H9 (cell line): Measurements from ENCODE around the gene PARL. TPM values are rescaled to one million over a fixed set of nuclear protein-coding genes. Genes with fewer than 3 reads are reported as not detected.

ENCODE experiments used
- DNase-seq: peaks from one replicate; pipeline ENCODE4 v3.0.0-alpha.2; 2017
- H2AFZ ChIP-seq: one replicate; pipeline ENCODE4 v1.6.1; 2013; ENCODE audit warnings: mild to moderate bottlenecking, low read length, control low read depth, moderate library complexity
- H2AK5ac ChIP-seq: 2 replicates; pipeline ENCODE4 v1.6.1; 2013; ENCODE audit warnings: low read length, control low read depth, mixed read lengths; ENCODE audit not compliant: insufficient read length
- H2BK120ac ChIP-seq: one replicate; pipeline ENCODE4 v1.6.1; 2013; ENCODE audit warnings: low read depth, mild to moderate bottlenecking, low read length, control low read depth, inconsistent platforms; ENCODE audit not compliant: poor library complexity, severe bottlenecking
- H2BK12ac ChIP-seq: 2 replicates; pipeline ENCODE4 v1.6.1; 2013; ENCODE audit warnings: low read length, control low read depth, mixed read lengths, low read depth; ENCODE audit not compliant: insufficient read length
- H2BK15ac ChIP-seq: 2 replicates; pipeline ENCODE4 v1.6.1; 2013; ENCODE audit warnings: low read depth, low read length, control low read depth
- H2BK20ac ChIP-seq: one replicate; pipeline ENCODE4 v1.6.1; 2013; ENCODE audit warnings: low read depth, mild to moderate bottlenecking, low read length, control low read depth, inconsistent platforms; ENCODE audit not compliant: poor library complexity, severe bottlenecking
- H2BK5ac ChIP-seq: 2 replicates; pipeline ENCODE4 v1.6.1; 2013; ENCODE audit warnings: low read length, control low read depth, mixed read lengths; ENCODE audit not compliant: insufficient read length
- H3K14ac ChIP-seq: 2 replicates; pipeline ENCODE4 v1.6.1; 2013; ENCODE audit warnings: low read length, control low read depth; ENCODE audit not compliant: insufficient read depth
- H3K18ac ChIP-seq: 2 replicates; pipeline ENCODE4 v1.6.1; 2013; ENCODE audit warnings: low read depth, mild to moderate bottlenecking, mixed read lengths, low read length, control low read depth; ENCODE audit not compliant: insufficient read length
- H3K23ac ChIP-seq: 2 replicates; pipeline ENCODE4 v1.6.1; 2013; ENCODE audit warnings: low read length, control low read depth, mixed read lengths, low read depth; ENCODE audit not compliant: insufficient read length
- H3K23me2 ChIP-seq: 2 replicates; pipeline ENCODE4 v1.6.1; 2013; ENCODE audit warnings: low read depth, mild to moderate bottlenecking, mixed read lengths, low read length, control low read depth; ENCODE audit not compliant: insufficient read length, poor library complexity, severe bottlenecking
- H3K27ac ChIP-seq: 2 replicates; pipeline ENCODE4 v1.5.1; 2013; ENCODE audit warnings: low read length, control low read depth, mixed read lengths, low read depth; ENCODE audit not compliant: insufficient read length
- H3K27me3 ChIP-seq: 2 replicates; pipeline ENCODE4 v1.6.1; 2013; ENCODE audit warnings: low read length, control low read depth, inconsistent platforms; ENCODE audit not compliant: insufficient read depth
- H3K4ac ChIP-seq: 2 replicates; pipeline ENCODE4 v1.6.1; 2013; ENCODE audit warnings: low read depth, mild to moderate bottlenecking, control low read depth, inconsistent platforms, low read length, moderate library complexity
- H3K4me1 ChIP-seq: 2 replicates; pipeline ENCODE4 v1.6.1; 2013; ENCODE audit warnings: low read length, control low read depth, inconsistent platforms; ENCODE audit not compliant: insufficient read depth
- H3K4me2 ChIP-seq: 2 replicates; pipeline ENCODE4 v1.6.1; 2013; ENCODE audit warnings: low read length, control low read depth, mixed read lengths; ENCODE audit not compliant: insufficient read length, insufficient read depth
- H3K56ac ChIP-seq: 2 replicates; pipeline ENCODE4 v1.6.1; 2013; ENCODE audit warnings: low read depth, mild to moderate bottlenecking, mixed read lengths, low read length, control low read depth; ENCODE audit not compliant: insufficient read length
- H3K79me1 ChIP-seq: 2 replicates; pipeline ENCODE4 v1.6.1; 2013; ENCODE audit warnings: low read depth, mild to moderate bottlenecking, moderate library complexity, low read length, control low read depth, inconsistent platforms; ENCODE audit not compliant: insufficient read depth, poor library complexity, severe bottlenecking
- H3K79me2 ChIP-seq: 2 replicates; pipeline ENCODE4 v1.6.1; 2013; ENCODE audit warnings: low read length, control low read depth, inconsistent platforms; ENCODE audit not compliant: insufficient read depth
- H3K9ac ChIP-seq: 2 replicates; pipeline ENCODE4 v1.6.1; 2013; ENCODE audit warnings: low read length, control low read depth, mixed read lengths; ENCODE audit not compliant: insufficient read length; ENCODE audit errors: extremely low read depth
- H3K9me3 ChIP-seq: one replicate; pipeline ENCODE4 v1.6.1; 2013; ENCODE audit warnings: low read depth, low read length, inconsistent platforms; ENCODE audit not compliant: control insufficient read depth
- H3T11ph ChIP-seq: one replicate; pipeline ENCODE4 v1.6.1; 2013; ENCODE audit warnings: mild to moderate bottlenecking, low read length, control low read depth, inconsistent platforms
- H4K20me1 ChIP-seq: one replicate; pipeline ENCODE4 v1.6.1; 2013; ENCODE audit not compliant: control insufficient read depth, insufficient read length, insufficient read depth
- H4K5ac ChIP-seq: 2 replicates; pipeline ENCODE4 v1.6.1; 2013; ENCODE audit warnings: low read depth, mild to moderate bottlenecking, mixed read lengths, low read length, control low read depth; ENCODE audit not compliant: insufficient read length
- H4K8ac ChIP-seq: replicated peaks from 2 replicates; pipeline ENCODE4 v1.6.1; 2013; ENCODE audit warnings: low read length, control low read depth, mixed read lengths, low read depth; ENCODE audit not compliant: insufficient read length
- H4K91ac ChIP-seq: 2 replicates; pipeline ENCODE4 v1.6.1; 2013; ENCODE audit warnings: low read depth, mild to moderate bottlenecking, moderate library complexity, mixed read lengths, low read length, control low read depth; ENCODE audit not compliant: insufficient read length
- H3K27ac Mint-ChIP-seq, 3 experiments: 2 replicates in 2 of 3; 3 replicates in 1 of 3; pipeline ENCODE4 v1.8.0; 2020 to 2021; ENCODE audit warnings: mixed read lengths in 3 of 3, mild to moderate bottlenecking in 1 of 3, moderate library complexity in 1 of 3
- H3K27me3 Mint-ChIP-seq: 2 replicates; pipeline ENCODE4 v1.8.0; 2021; ENCODE audit warnings: low read depth, mild to moderate bottlenecking, moderate library complexity, mixed read lengths
- H3K36me3 Mint-ChIP-seq, 3 experiments: 2 replicates in 2 of 3; 3 replicates in 1 of 3; pipeline ENCODE4 v1.8.0; 2020 to 2021; ENCODE audit warnings: low read depth in 3 of 3, mixed read lengths in 3 of 3; ENCODE audit not compliant: insufficient read depth in 1 of 3
- H3K4me1 Mint-ChIP-seq, 2 experiments: 2 replicates each; pipeline ENCODE4 v1.8.0; 2020; ENCODE audit warnings: mixed read lengths in 2 of 2
- H3K4me3 Mint-ChIP-seq, 2 experiments: 2 replicates in 1 of 2; 3 replicates in 1 of 2; pipeline ENCODE4 v1.8.0; 2020 to 2021; ENCODE audit warnings: mild to moderate bottlenecking in 2 of 2, mixed read lengths in 2 of 2, moderate library complexity in 1 of 2
- H3K9me3 Mint-ChIP-seq, 2 experiments: 2 replicates in 1 of 2; 3 replicates in 1 of 2; pipeline ENCODE4 v1.8.0; 2020; ENCODE audit warnings: mild to moderate bottlenecking in 2 of 2, mixed read lengths in 2 of 2, moderate library complexity in 1 of 2
- WGBS: extraction: QIAGEN DNeasy Blood & Tissue Kit; methylation state at CpG from one replicate; pipeline ENCODE4 v1.1.7; 2013; ENCODE audit warnings: missing lambda C conversion rate, low lambda C conversion rate, mixed read lengths; ENCODE audit not compliant: insufficient read length; ENCODE audit errors: extremely low coverage; 5-methylcytosine and 5-hydroxymethylcytosine counted together
- total RNA-seq: library from RNA; stranded (reverse); gene quantifications from 2 replicates; pipeline ENCODE4 v1.2.1, GENCODE V29; 2021
- TF ChIP-seq, protein P1 (sequence below): fragments of 200-600 bp; sonication (generic); conservative IDR thresholded peaks from 3 replicates; pipeline ENCODE4 v1.8.0; 2021; ENCODE audit warnings: antibody characterized with exemption, mild to moderate bottlenecking

The PARL gene
- total RNA-seq, 1 experiment from 2014 or later, result 94.5 TPM

DNA sequence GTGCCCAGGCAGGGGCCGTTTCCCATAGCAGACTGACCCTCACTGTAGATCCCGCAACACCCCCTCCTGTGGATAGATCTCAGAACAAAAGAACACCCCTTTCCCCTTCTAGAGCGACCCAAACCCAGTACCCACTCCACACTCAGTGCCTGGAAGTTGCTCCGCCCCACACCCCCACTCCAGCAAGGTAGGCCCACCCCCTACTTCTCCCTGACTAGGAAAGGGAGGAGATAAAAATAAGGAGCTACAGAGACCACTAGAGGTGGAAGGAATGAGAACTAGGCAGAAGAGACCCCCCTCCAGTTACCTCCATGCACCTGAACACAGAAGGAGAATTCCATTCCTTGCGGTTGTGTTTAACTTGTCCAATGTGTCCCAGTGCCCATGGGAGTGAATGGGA is 30.2 kb upstream of the PARL start:
- H4K8ac ChIP-seq, result no peak overlapping the region
- no peak overlapping the region for H3K56ac ChIP-seq
- H2BK120ac ChIP-seq, result no peak overlapping the region
- H3K23me2 ChIP-seq, result no peaks in the 10 kb centered on the region
- H3K4me3 Mint-ChIP-seq, result no peak overlapping the region
- no peak overlapping the region for H2BK12ac ChIP-seq
- peak overlapping the region in 2 of 3 experiments; percentile 68 to 92; a peak in 3 of 7 replicates for H3K27ac Mint-ChIP-seq
- no peak overlapping the region for H3T11ph ChIP-seq
- H3K4me1 Mint-ChIP-seq, result peaks cover 3 to 4% of the 10 kb centered on the region in 2 experiments; a peak in 1 of 4 replicates
- H3K9ac ChIP-seq, result no peak overlapping the region
- H3K27ac ChIP-seq, result no peak overlapping the region
- no peak overlapping the region for H3K14ac ChIP-seq
- no peaks in the 10 kb centered on the region for H3K79me2 ChIP-seq
- H3K4me2 ChIP-seq, result no peak overlapping the region
- no peak overlapping the region for H2BK15ac ChIP-seq
- TF ChIP-seq, protein P1, sequence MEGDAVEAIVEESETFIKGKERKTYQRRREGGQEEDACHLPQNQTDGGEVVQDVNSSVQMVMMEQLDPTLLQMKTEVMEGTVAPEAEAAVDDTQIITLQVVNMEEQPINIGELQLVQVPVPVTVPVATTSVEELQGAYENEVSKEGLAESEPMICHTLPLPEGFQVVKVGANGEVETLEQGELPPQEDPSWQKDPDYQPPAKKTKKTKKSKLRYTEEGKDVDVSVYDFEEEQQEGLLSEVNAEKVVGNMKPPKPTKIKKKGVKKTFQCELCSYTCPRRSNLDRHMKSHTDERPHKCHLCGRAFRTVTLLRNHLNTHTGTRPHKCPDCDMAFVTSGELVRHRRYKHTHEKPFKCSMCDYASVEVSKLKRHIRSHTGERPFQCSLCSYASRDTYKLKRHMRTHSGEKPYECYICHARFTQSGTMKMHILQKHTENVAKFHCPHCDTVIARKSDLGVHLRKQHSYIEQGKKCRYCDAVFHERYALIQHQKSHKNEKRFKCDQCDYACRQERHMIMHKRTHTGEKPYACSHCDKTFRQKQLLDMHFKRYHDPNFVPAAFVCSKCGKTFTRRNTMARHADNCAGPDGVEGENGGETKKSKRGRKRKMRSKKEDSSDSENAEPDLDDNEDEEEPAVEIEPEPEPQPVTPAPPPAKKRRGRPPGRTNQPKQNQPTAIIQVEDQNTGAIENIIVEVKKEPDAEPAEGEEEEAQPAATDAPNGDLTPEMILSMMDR, result no peak
- H3K4me1 ChIP-seq, result no peaks in the 10 kb centered on the region
- H3K27me3 ChIP-seq, result no peaks in the 10 kb centered on the region
- no peak overlapping the region for H2AK5ac ChIP-seq
- peaks cover 0 to under 1% (median under 1%) of the 10 kb centered on the region in 3 experiments; a peak in 1 of 7 replicates for H3K36me3 Mint-ChIP-seq
- no peaks in the 10 kb centered on the region for H4K20me1 ChIP-seq
- H4K5ac ChIP-seq, result no peak overlapping the region
- H2BK20ac ChIP-seq, result no peak overlapping the region
- H4K91ac ChIP-seq, result no peak overlapping the region
- no peaks in the 10 kb centered on the region for H3K9me3 Mint-ChIP-seq
- no peaks in the 10 kb centered on the region; the same call in 1 of the 2 replicates for H3K27me3 Mint-ChIP-seq
- H3K18ac ChIP-seq, result no peak overlapping the region
- no peak overlapping the region for H2AFZ ChIP-seq
- no peak overlapping the region for H2BK5ac ChIP-seq
- no peak overlapping the region for H3K23ac ChIP-seq
- no peak overlapping the region for H3K4ac ChIP-seq
- no peaks in the 10 kb centered on the region for H3K79me1 ChIP-seq
- no peaks in the 10 kb centered on the region for H3K9me3 ChIP-seq
- no peak for DNase-seq
- no CpG with 5 or more reads among the region's 5 CpGs for WGBS
